Measurements from ENCODE around the gene TNFRSF18.

The TNFRSF18 gene

DNA sequence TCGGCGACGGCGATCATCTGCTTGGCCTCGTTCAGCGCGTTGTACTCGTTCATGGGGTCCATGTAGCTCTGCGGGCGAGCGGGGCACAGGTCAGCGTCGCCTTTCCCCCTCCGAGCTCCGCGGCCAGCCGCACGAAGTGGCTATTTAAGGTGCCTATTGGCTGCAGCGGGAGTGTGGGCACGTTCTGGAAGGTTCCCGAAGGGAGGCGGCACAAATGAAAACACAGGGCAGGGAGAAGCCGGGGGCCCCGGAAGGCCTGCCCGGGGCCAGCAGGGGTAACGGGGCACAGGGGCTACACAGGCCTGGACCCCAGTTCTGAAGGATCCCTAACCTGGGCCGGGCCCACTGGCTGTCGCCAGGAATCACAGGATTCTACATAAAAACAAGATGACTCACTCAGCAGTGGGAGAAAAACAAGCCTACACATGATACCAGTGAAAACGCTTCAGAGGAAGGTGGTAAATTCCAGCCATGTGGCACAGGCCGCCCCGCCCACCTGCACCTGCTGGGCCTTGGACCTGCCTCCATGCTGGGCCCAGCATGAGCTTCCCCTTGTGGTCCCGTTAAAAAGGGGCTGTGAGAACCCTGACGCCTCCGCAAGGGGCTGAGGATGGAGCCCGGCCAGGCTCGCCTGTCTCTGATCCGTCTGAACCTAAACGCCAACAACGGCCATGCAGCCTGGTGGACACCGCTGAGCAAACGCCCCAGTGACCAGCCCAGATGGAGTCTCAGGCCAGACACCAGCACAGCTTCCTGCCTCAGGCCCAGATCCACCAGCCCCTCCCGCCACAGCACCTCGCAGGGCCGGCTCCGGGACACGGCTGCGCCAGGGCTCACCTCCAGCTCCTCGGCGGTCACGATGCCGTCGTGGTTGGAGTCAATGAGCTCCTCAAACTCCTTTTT, 11.5 kb upstream of the TNFRSF18 start:
- Histone ChIP-seq H3K4me3 (ENCODE audit: low read length in 2 of 2) (no peak overlapping the region), H3K4me1 (ENCODE audit: control insufficient read depth, insufficient read depth, low read length) (peaks cover 6% of the 10 kb centered on the region), H3K9me3 (ENCODE audit: control insufficient read depth in 2 of 2, low read length in 2 of 2) (no peaks in the 10 kb centered on the region), H3K27me3 (ENCODE audit: control insufficient read depth in 1 of 2, insufficient read depth in 2 of 2, low read length in 2 of 2) (no peaks in the 10 kb centered on the region), H3K36me3 (ENCODE audit: control insufficient read depth in 2 of 2, insufficient read depth in 2 of 2, low read length in 2 of 2) (peaks cover 13 to 23% of the 10 kb centered on the region in 2 donors), H3K9ac (ENCODE audit: low read length in 2 of 2) (no peak overlapping the region), H3K27ac (ENCODE audit: low read length) (no peak overlapping the region)

DNA sequence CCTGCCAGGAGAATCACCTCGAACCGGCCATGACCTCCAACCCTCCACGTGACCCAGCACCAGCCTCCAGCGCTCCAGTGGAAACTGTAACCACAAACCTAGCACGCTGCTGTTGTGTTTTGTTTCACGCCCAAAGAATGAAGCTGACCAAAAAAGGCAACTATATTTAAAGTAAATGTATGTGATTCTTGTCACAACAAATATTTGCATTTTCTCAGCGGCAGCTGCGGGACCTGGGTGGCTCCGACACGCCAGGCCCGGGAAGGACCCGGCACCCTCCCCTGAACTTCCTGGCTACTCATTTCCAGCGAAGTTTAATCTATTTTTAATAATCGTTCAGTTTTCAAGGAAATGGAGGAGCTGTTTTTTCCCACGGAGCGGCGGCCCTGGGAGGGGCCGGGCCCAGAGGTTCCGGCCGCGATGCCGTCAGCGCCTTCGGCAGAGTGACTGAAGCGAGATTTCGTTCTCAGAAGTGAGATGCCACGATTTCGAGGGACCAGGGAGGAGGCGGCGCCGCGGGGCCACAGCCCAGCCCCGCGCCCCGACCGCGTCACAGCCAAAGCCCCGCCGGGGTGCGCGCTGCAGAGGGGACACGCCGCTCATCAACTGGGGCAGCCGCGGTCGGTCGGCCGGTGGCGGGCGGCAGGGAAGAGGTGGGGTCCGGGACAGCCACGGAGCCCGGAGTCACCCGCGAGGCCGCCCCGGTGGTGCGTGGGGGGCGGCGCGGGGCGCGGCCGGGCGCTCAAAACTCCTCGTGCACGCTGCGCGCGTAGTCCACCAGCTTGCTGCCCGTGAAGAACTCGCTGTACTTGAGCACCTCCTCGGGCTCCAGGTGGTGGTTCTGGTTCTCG, 10.6 kb upstream of the TNFRSF18 start:
- H3K4me1 ChIP-seq (ENCODE audit: control insufficient read depth, insufficient read depth, low read length) = peaks cover 6% of the 10 kb centered on the region
- no peak overlapping the region for H3K9ac ChIP-seq (ENCODE audit: low read length in 2 of 2)
- H3K27me3 ChIP-seq (ENCODE audit: control insufficient read depth in 1 of 2, insufficient read depth in 2 of 2, low read length in 2 of 2) = no peaks in the 10 kb centered on the region
- no peak overlapping the region for H3K4me3 ChIP-seq (ENCODE audit: low read length in 2 of 2)
- H3K36me3 ChIP-seq (ENCODE audit: control insufficient read depth in 2 of 2, insufficient read depth in 2 of 2, low read length in 2 of 2) = peaks cover 8 to 16% of the 10 kb centered on the region in 2 donors
- no peak overlapping the region for H3K27ac ChIP-seq (ENCODE audit: low read length)
- no peaks in the 10 kb centered on the region for H3K9me3 ChIP-seq (ENCODE audit: control insufficient read depth in 2 of 2, low read length in 2 of 2)

DNA sequence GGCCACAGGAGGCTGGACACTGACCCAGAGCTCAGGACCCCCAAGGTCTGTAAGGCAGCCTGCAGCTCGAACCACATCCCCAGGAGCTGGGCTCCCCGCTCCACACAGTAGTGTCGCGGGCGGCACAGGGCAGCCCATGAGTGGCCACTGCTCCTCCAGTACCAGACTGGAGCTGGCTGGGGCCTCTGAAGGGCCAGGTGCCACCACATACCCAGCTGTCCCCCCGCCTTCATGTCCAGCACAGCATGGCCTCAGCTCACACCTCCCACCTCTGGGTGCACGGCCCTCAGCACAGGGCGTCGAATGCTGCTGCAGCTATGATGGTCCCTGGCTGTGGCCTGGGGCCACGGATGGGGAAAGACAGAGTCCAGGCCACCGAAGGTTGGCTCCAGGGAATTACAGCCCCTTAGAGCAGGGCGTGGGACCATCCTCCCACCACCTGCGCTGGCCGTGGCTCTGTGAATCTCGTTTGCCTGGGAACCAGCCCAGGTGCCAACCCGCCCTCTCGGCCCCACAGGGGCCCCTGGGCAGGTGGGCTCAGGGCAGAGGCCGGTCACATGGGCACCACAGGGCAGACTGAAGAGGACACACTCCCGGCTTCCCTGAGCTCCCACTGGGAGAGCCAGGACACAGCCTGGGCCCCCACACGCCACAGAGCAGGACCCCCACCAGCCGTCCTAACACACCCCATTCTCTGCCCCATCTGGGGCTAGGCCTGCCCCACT, 9.7 kb upstream of the TNFRSF18 start:
- no peak overlapping the region for H3K4me3 ChIP-seq (ENCODE audit: low read length in 2 of 2)
- no peak overlapping the region for H3K27ac ChIP-seq (ENCODE audit: low read length)
- H3K9me3 ChIP-seq (ENCODE audit: control insufficient read depth in 2 of 2, low read length in 2 of 2) = no peaks in the 10 kb centered on the region
- H3K27me3 ChIP-seq (ENCODE audit: control insufficient read depth in 1 of 2, insufficient read depth in 2 of 2, low read length in 2 of 2) = no peaks in the 10 kb centered on the region
- H3K36me3 ChIP-seq (ENCODE audit: control insufficient read depth in 2 of 2, insufficient read depth in 2 of 2, low read length in 2 of 2) = peaks cover 8 to 16% of the 10 kb centered on the region in 2 donors
- peaks cover 6% of the 10 kb centered on the region for H3K4me1 ChIP-seq (ENCODE audit: control insufficient read depth, insufficient read depth, low read length)
- H3K9ac ChIP-seq (ENCODE audit: low read length in 2 of 2) = no peak overlapping the region

DNA sequence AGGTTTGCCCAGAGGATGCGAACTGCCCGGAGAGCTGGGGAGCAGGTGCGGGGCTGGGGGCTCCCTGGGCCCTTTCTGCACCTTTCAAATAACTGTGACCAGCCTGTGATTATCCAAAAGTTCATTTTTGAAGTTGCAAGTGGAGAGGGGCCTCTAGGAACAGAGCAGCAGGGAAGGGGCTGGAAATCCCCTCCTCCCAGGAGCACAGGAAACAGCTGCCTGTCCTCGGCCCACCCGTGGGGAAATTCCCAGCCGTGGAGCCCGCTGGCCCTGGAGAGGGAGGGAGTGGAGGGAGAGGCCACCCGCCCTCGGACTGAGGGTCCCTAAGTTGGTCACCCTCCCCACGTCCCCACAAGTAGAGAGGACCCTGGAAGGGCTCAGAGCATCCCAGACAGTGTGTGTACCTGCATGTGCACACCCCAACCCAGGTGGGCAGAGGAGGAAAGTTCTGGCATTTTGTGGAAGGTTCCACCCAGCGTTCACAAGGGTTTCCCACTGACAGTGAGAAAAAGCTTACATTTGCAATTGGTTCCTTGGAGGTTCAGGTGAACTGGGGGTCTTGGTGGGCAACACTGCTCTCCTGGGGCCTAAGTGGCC, 8.8 kb upstream of the TNFRSF18 start:
- no peaks in the 10 kb centered on the region for H3K9me3 ChIP-seq (ENCODE audit: control insufficient read depth in 2 of 2, low read length in 2 of 2)
- no peak overlapping the region for H3K27ac ChIP-seq (ENCODE audit: low read length)
- no peak overlapping the region for H3K9ac ChIP-seq (ENCODE audit: low read length in 2 of 2)
- peaks cover 6% of the 10 kb centered on the region for H3K4me1 ChIP-seq (ENCODE audit: control insufficient read depth, insufficient read depth, low read length)
- H3K36me3 ChIP-seq (ENCODE audit: control insufficient read depth in 2 of 2, insufficient read depth in 2 of 2, low read length in 2 of 2) = peaks cover 0 to 15% of the 10 kb centered on the region in 2 donors
- H3K4me3 ChIP-seq (ENCODE audit: low read length in 2 of 2) = no peak overlapping the region
- no peaks in the 10 kb centered on the region for H3K27me3 ChIP-seq (ENCODE audit: control insufficient read depth in 1 of 2, insufficient read depth in 2 of 2, low read length in 2 of 2)

DNA sequence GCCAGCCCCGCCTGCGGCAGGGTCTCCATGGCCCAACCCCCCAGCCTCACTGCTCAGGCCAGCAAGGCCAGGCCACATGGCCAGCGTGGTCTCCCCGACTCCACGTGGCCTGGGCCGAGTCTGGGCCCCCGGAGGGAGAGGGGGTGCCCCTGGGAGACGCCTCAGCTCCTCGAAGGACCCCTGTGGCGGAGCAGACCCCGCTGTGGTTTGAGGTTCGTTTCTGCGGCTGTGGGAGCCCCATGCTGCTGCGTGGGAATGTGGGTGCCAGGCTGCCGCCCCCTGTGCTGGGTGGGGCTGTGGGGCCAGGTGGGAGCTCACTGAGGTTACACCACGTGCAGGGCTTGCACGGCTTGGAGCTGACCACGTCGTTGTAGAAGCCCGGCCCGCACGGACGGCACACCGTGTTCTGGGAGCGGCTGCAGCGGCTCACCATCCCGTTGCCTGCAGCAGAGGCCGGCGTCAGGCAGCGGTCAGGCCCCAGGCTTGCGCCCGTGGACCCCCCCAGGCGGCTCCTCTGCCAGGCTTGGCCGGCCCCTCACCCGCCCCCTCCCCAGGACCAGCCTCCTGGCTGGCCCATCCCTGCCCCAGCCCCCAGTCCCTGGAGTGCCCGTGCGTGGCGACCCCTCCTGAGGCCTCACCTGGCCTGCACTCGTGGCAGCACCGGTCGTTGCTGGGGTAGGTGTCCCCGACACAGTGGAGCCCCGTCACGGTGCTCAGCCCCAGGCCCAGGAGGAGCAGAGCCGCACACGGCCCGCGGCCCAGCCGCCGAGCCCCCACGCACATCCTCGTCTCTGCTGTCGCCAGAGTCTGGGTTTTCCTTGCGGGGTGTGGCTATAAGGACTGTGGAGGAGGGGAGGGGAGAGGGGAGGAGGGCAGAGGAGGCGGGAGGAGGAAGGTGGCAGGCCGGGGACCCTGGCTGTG, 7.2 kb upstream of the TNFRSF18 start, which contains the start of gene TNFRSF4:
TSS of gene TNFRSF4 (minus strand) at position 809 of the 921 bp plus-strand sequence. CDS start at position 783, 26 bp downstream.
- Histone ChIP-seq H3K27me3 (ENCODE audit: control insufficient read depth in 1 of 2, insufficient read depth in 2 of 2, low read length in 2 of 2) (no peaks in the 10 kb centered on the region), H3K27ac (ENCODE audit: low read length) (no peak within 1 kb of the TSS)

DNA sequence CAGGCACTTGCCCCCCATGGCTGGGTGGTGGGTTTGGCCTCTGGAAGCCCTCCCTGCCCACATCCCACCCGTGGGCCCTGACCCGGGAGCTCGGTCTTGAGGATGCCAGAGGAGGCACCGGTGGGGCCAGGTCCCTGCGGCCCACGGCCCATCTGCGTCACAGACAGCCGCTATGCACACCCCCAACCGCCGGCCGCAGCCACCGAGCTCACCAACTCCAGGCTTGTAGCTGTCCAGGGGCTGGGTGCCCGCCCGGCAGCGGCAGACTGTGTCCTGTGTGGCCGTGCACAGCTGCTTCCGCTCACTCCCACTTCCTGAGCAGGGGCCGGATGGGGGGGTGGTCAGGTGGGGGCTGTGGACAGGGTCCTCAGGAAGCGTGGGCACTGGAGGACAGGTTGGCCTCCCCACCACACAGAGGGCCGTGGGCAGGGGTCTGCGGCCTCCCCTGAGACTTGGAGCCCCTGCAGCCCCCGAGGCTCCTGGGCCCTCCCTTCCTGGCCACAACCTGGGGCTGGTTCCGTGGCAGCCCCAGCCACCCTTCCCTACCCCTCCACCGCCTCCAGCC, 6.5 kb upstream of the TNFRSF18 start:
- peaks cover 6% of the 10 kb centered on the region for H3K4me1 ChIP-seq (ENCODE audit: control insufficient read depth, insufficient read depth, low read length)

More for the DNA sequence above, 7.2 kb upstream of the TNFRSF18 start, which contains the start of gene TNFRSF4:
- no peak within 1 kb of the TSS for H3K4me3 ChIP-seq (ENCODE audit: low read length in 2 of 2)
- peaks cover 6% of the 10 kb centered on the region for H3K4me1 ChIP-seq (ENCODE audit: control insufficient read depth, insufficient read depth, low read length)
- no peak within 1 kb of the TSS for H3K9ac ChIP-seq (ENCODE audit: low read length in 2 of 2)
- peaks cover 0 to 12% of the 10 kb centered on the region in 2 donors for H3K36me3 ChIP-seq (ENCODE audit: control insufficient read depth in 2 of 2, insufficient read depth in 2 of 2, low read length in 2 of 2)
- H3K9me3 ChIP-seq (ENCODE audit: control insufficient read depth in 2 of 2, low read length in 2 of 2) = no peaks in the 10 kb centered on the region

DNA sequence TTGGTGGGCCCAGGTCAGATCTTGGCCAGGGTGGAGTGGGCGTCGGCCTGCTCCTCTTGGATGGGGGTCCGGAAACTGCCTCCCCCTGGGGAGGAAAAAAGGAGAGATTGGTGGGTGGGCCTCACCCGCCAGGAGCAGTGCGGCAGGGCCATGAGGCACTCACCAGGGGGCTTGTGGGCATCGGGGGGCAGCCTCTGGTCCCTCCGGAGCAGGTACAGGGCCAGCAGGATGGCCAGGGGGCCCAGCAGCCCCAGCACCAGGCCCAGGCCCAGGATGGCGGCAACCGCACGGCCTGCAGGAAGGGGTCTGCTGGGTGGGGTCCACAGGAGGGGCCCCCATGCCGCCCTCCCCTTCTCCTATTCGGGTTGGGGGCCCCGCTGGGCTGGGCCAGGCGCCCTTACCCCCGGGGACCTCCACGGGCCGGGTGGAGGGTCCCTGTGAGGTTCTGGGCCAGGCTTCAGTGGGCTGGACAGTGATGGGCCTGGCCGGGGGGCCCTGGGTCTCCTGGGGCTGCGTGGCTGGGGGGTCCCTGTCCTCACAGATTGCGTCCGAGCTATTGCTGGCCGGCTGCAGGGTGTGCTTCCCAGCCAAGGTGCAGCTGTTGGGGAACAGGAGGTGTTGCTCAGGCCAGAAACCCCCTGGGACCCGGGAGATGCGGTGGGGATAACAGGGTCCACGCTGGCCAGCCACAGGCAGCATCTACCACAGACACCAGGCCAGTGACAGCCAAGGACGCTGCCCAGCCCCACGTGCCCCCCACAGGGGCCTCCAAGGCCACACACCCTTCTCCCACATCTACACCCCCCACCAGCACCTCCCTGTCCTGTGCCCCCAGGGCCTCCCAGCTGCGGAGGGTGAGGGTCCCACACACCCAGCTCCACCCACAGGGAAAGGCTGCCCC, 5.4 kb upstream of the TNFRSF18 start:
- H3K4me1 ChIP-seq (ENCODE audit: control insufficient read depth, insufficient read depth, low read length) = peaks cover 9% of the 10 kb centered on the region
- peaks cover 0 to under 1% of the 10 kb centered on the region in 2 donors for H3K36me3 ChIP-seq (ENCODE audit: control insufficient read depth in 2 of 2, insufficient read depth in 2 of 2, low read length in 2 of 2)
- H3K9ac ChIP-seq (ENCODE audit: low read length in 2 of 2) = no peak overlapping the region
- H3K27me3 ChIP-seq (ENCODE audit: control insufficient read depth in 1 of 2, insufficient read depth in 2 of 2, low read length in 2 of 2) = peaks cover 5 to 12% of the 10 kb centered on the region in 2 donors
- no peak overlapping the region for H3K4me3 ChIP-seq (ENCODE audit: low read length in 2 of 2)
- no peaks in the 10 kb centered on the region for H3K9me3 ChIP-seq (ENCODE audit: control insufficient read depth in 2 of 2, low read length in 2 of 2)
- H3K27ac ChIP-seq (ENCODE audit: low read length) = no peak overlapping the region

More for the DNA sequence above, 6.5 kb upstream of the TNFRSF18 start:
- H3K36me3 ChIP-seq (ENCODE audit: control insufficient read depth in 2 of 2, insufficient read depth in 2 of 2, low read length in 2 of 2) = peaks cover 0 to 5% of the 10 kb centered on the region in 2 donors
- peaks cover 0 to under 1% of the 10 kb centered on the region in 2 donors for H3K27me3 ChIP-seq (ENCODE audit: control insufficient read depth in 1 of 2, insufficient read depth in 2 of 2, low read length in 2 of 2)
- H3K27ac ChIP-seq (ENCODE audit: low read length) = no peak overlapping the region
- H3K4me3 ChIP-seq (ENCODE audit: low read length in 2 of 2) = no peak overlapping the region
- no peak overlapping the region for H3K9ac ChIP-seq (ENCODE audit: low read length in 2 of 2)
- H3K9me3 ChIP-seq (ENCODE audit: control insufficient read depth in 2 of 2, low read length in 2 of 2) = no peaks in the 10 kb centered on the region

DNA sequence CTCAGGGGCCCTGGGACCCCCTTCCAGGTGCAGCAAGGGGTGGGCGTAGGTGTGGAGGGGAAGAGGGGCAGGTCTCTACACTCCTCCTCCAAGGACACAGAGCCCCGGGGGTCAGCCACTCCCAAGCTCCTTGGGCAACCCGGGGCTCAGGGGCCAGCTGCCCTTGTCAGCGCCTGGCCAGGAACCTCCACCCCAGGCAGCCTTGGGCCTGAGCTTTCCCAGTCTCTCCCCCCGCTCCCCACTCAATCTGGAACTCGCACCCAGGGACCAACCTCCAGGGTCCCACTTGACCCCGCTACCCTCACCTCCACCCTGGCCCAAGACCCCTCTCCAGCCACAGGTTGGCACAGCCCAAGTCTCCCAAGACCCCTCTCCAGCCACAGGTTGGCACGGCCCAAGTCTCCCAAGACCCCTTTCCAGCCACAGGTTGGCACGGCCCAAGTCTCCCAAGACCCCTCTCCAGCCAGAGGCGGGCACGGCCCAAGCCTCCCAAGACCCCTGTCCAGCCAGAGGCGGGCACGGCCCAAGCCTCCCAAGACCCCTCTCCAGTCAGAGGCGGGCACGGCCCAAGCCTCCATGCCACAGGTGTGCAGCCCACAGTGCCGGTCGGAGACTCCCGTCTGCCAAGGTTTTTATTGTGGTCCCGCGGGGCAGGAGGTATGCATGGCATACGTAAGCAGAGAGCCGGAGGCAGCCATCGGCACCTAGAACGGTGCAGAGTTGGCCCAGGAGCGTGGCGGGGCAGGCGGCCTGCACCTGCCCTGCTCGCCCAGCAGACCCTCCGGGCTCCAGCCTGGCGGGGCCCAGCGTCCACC, 4.5 kb upstream of the TNFRSF18 start:
- Histone ChIP-seq H3K4me3 (ENCODE audit: low read length in 2 of 2) (no peak overlapping the region), H3K27ac (ENCODE audit: low read length) (no peak overlapping the region), H3K9me3 (ENCODE audit: control insufficient read depth in 2 of 2, low read length in 2 of 2) (no peaks in the 10 kb centered on the region), H3K9ac (ENCODE audit: low read length in 2 of 2) (no peak overlapping the region), H3K36me3 (ENCODE audit: control insufficient read depth in 2 of 2, insufficient read depth in 2 of 2, low read length in 2 of 2) (no peaks in the 10 kb centered on the region), H3K27me3 (ENCODE audit: control insufficient read depth in 1 of 2, insufficient read depth in 2 of 2, low read length in 2 of 2) (peaks cover 8 to 20% of the 10 kb centered on the region in 2 donors), H3K4me1 (ENCODE audit: control insufficient read depth, insufficient read depth, low read length) (peaks cover 15% of the 10 kb centered on the region)

Measured in stomach smooth muscle (tissue), 2 donors.